ENCODE results near the gene MUC5B.
"Not testable (repeated sequence)": the region's sequence is repeated elsewhere in the genome, so short reads cannot be mapped to it uniquely, and the experiment has no call there.

Gene MUC5B

DNA sequence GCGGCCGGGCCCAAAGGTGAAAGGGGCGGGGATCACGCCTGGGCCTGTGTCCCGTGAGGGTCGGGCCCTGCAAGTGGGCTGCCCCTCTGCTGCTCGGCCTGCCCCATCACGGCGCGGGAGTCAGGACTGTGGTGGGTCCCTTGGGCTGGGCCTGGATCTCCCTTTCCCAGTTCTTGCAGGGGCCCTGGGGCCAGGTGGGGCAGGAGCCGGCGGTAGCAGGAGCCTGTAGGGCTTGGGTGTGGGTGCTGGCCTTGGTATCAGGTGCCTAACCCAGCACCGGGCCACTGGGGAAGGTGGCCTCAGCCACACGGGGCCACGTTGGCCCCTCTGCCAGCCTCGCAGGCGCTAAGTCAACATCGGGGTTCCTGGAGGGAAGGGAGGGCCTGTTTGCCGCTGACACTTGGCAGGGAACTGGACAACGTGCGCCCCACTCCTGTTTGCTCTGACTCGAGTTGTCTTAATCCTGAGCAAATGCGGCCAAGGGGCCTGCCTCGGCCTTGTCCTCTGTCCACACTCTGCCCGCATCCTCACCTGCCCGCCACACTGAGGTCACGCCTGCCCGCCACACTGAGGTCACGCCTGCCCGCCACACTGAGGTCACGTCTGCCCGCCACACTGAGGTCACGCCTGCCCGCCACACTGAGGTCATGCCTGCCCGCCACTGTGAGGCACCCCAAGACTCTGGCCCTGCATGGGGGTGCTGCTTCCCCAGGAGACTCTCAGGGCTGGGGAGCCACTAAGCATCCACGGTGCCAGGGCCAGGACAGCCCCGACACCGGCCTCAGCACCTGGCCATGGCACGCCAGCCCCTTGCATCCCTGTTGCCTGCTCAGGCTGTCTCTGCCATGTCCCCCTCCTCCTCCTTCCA lies 14.2 kb upstream of the MUC5B start:
- H3K4me3 ChIP-seq (ENCODE audit: low read depth, low read length) = no peak overlapping the region
- TF ChIP-seq, protein P1, sequence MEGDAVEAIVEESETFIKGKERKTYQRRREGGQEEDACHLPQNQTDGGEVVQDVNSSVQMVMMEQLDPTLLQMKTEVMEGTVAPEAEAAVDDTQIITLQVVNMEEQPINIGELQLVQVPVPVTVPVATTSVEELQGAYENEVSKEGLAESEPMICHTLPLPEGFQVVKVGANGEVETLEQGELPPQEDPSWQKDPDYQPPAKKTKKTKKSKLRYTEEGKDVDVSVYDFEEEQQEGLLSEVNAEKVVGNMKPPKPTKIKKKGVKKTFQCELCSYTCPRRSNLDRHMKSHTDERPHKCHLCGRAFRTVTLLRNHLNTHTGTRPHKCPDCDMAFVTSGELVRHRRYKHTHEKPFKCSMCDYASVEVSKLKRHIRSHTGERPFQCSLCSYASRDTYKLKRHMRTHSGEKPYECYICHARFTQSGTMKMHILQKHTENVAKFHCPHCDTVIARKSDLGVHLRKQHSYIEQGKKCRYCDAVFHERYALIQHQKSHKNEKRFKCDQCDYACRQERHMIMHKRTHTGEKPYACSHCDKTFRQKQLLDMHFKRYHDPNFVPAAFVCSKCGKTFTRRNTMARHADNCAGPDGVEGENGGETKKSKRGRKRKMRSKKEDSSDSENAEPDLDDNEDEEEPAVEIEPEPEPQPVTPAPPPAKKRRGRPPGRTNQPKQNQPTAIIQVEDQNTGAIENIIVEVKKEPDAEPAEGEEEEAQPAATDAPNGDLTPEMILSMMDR (IDR thresholded peaks at IDR 0.05; ENCODE audit: low read depth, low read length) = no peak
- in situ Hi-C loops (cut with HindIII; ENCODE audit: low sequenced_read_pairs) = no loop called here
- no peak for DNase-seq (ENCODE audit: low read depth, low spot score)

DNA sequence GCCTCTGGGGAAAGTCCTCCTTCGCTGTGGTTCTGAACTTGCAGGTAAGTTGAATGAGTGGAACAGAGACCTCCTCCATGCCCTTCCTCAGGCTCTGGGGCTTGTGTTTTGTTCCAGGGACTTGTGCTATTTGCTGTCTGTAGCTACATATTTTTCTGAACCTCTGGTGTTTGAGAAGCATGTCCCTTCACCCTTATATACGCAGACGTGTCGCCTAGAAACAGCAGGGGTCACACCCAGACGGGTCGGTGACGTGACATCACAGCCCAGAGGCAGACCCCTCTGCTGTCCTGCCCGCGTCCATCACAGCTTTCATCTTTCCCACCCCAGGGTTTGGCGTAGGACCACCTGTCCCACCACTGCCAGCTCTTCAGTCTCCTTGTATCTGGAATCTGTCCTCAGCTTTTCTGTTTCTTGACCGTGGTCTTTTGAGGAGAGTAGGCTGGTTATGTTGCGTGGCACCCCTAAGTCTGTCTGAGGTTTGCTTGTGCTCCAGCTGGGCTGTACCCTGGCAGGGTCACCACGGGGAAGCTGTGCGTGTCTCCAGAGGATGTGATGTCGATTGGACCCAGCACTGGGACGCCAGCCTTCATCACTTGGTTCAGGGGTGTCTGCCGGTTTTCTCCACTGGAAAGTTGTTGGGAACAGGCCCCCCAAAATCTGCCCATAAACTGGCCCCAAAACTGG lies 13.4 kb upstream of the MUC5B start:
- DNase-seq (ENCODE audit: low read depth, low spot score) = no peak
- H3K4me3 ChIP-seq (ENCODE audit: low read depth, low read length) = no peak overlapping the region
- in situ Hi-C loops (cut with HindIII; ENCODE audit: low sequenced_read_pairs) = no loop called here
- TF ChIP-seq, protein P1 (IDR thresholded peaks at IDR 0.05; ENCODE audit: low read depth, low read length) = no peak

DNA sequence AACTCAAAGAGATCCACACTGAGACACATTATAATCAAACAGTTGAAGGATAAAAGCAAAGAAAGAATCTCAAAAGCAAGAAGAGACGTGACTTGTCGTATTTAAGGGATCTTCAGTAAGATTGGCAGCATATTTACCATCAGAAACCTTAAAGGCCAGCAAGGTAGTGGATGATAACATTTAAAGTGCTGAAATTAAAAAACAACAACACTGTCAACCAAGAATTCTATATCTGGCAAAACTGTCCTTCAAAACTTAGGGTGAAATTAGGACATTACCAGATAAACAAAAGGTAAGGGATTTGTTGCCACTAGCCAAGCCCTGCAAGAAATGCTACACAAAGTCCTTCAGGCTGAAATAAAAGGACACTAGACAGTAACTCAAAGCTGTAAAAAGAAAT lies 11.0 kb upstream of the MUC5B start:
- DNase-seq (ENCODE audit: low read depth, low spot score) = no peak
- in situ Hi-C loops (cut with HindIII; ENCODE audit: low sequenced_read_pairs) = no loop called here
- TF ChIP-seq, protein P1 (IDR thresholded peaks at IDR 0.05; ENCODE audit: low read depth, low read length) = no peak
- H3K4me3 ChIP-seq (ENCODE audit: low read depth, low read length) = no peak overlapping the region

DNA sequence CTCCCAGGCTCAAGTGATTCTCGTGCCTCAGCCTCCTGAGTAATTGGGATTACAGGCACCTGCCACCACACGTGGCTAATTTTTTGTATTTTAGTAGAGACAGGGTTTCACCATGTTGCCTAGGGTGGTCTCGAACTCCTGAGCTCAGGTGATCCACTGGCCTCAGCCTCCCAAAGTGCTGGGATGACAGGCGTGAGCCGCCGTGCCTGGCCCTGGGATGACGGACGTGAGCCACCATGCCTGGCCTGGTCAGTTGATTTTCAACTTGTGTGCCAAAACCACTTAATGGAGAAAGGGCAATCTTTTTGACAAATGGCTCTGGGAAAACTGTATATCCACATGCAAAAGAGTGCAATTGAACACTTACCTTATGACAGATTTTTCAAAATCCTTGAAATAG lies 7.0 kb upstream of the MUC5B start:
- DNase-seq (ENCODE audit: low read depth, low spot score); in situ Hi-C loops (cut with HindIII; ENCODE audit: low sequenced_read_pairs); H3K4me3 ChIP-seq (ENCODE audit: low read depth, low read length): not testable (repeated sequence)

DNA sequence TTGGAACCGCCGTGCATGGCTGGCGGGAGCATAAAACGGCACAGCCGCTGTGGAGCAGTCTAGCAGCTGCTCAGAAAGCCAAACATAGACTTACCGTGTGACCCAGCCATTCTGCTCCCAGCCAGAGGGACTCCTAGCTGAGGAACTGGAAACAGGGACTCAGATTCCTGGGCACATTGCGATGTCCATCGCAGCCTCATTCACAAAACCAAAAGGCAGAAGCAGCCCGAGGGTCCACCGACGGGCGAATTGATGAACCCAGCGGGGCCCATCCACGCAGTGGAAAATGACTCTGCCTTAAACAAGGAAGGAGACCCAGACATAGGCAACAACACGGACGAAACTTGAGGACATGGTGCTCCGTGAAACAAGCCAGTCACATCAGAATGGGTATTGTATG lies 5.7 kb upstream of the MUC5B start:
- no peak for DNase-seq (ENCODE audit: low read depth, low spot score)
- TF ChIP-seq, protein P1 (IDR thresholded peaks at IDR 0.05; ENCODE audit: low read depth, low read length) = no peak
- in situ Hi-C loops (cut with HindIII; ENCODE audit: low sequenced_read_pairs) = no loop called here
- H3K4me3 ChIP-seq (ENCODE audit: low read depth, low read length) = no peak overlapping the region

DNA sequence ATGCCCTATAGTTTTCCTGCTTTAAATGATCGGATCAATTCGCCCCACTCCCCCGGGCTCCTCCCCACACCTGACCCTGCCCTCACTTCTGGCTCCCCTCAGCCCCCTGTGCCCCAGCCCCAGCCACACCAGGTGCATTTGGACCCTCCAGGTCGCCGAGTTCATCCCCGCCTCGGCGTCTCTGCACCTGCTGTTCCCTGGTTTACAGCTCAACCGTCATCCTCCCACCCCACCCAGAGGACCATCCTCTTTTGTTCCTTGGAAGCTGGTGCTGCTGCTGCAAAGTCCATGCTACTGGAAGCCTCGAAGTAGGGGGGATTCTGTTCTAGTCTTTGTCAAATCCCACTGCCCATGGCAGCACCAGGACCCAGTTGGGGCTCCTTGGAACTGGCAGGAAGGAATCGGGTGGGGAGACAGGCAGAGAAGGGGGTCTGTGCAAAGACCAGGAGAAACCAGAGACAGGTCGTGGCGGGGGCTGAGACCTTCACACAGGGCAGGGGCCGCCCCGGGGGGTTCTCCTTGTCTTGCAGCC lies 4.5 kb upstream of the MUC5B start:
- TF ChIP-seq, protein P1 (IDR thresholded peaks at IDR 0.05; ENCODE audit: low read depth, low read length) = no peak

More for the DNA sequence above, 4.5 kb upstream of the MUC5B start:
- no peak overlapping the region for H3K4me3 ChIP-seq (ENCODE audit: low read depth, low read length)
- no peak for DNase-seq (ENCODE audit: low read depth, low spot score)
- in situ Hi-C loops (cut with HindIII; ENCODE audit: low sequenced_read_pairs) = no loop called here
